A549 (cell line): ENCODE results near the gene LCN2.

Experiments
- CHD4 ChIP-seq: fragments of 200-600 bp; sonication (generic); IDR thresholded peaks from 2 replicates; pipeline ENCODE4 v1.6.1; 2016; ENCODE audit warnings: antibody characterized with exemption, mild to moderate bottlenecking, borderline replicate concordance
- EP300 ChIP-seq, 2 experiments: fragments of >200 bp; sonication (Bioruptor Twin); formaldehyde crosslinking; IDR thresholded peaks; 2 replicates in 1 of 2; 3 replicates in 1 of 2; pipeline ENCODE4 v1.6.1; 2016 to 2017
- ESRRA ChIP-seq: fragments of 150-350 bp; IDR thresholded peaks from 2 replicates; pipeline ENCODE4 v1.6.1; 2014; ENCODE audit warnings: mild to moderate bottlenecking, low read length, borderline replicate concordance
- HES2 ChIP-seq: fragments of >200 bp; sonication (Bioruptor Twin); formaldehyde crosslinking; IDR thresholded peaks from 2 replicates; pipeline ENCODE4 v1.6.1; 2016
- HEYL ChIP-seq: fragments of 250-450 bp; sonication (Bioruptor Pico); IDR thresholded peaks from 2 replicates; pipeline ENCODE4 v1.8.0; 2021; ENCODE audit warnings: mild to moderate bottlenecking, moderate library complexity
- JUN ChIP-seq, 2 experiments: fragments of >200 bp; sonication (Bioruptor Twin); formaldehyde crosslinking; IDR thresholded peaks; 2 replicates in 1 of 2; 3 replicates in 1 of 2; pipeline ENCODE4 v1.6.1; 2016 to 2017
- KDM5A ChIP-seq: fragments of 200-600 bp; sonication (generic); IDR thresholded peaks from 2 replicates; pipeline ENCODE4 v1.6.1; 2016; ENCODE audit warnings: antibody characterized with exemption, mild to moderate bottlenecking
- MAFK ChIP-seq: fragments of 450-650 bp; IDR thresholded peaks from 2 replicates; pipeline ENCODE4 v1.6.1; 2014; ENCODE audit not compliant: partially characterized antibody
- POLR2A ChIP-seq: IDR thresholded peaks from 2 replicates; pipeline ENCODE4 v1.6.1; 2012; ENCODE audit warnings: mild to moderate bottlenecking, low read length
- RAD21 ChIP-seq, 2 experiments: fragments of >200 bp in 1 of 2; sonication (Bioruptor Twin) in 1 of 2; formaldehyde crosslinking in 1 of 2; IDR thresholded peaks in 1 of 2; conservative IDR thresholded peaks in 1 of 2; 2 replicates in 1 of 2; 3 replicates in 1 of 2; pipeline ENCODE4 v1.6.1; 2012 to 2018; ENCODE audit warnings: inconsistent platforms in 1 of 2
- RFX5 ChIP-seq: fragments of 450-650 bp; IDR thresholded peaks from 2 replicates; pipeline ENCODE4 v1.7.1; 2014; ENCODE audit warnings: antibody characterized with exemption, mild to moderate bottlenecking, moderate library complexity
- SREBF2 ChIP-seq: fragments of 450-650 bp; IDR thresholded peaks from 2 replicates; pipeline ENCODE4 v1.6.1; 2014; ENCODE audit warnings: mild to moderate bottlenecking, moderate library complexity
- TF ChIP-seq, protein P1 (sequence below): fragments of >200 bp; sonication (Bioruptor Twin); formaldehyde crosslinking; IDR thresholded peaks from 3 replicates; pipeline ENCODE4 v1.5.1; 2016

DNA sequence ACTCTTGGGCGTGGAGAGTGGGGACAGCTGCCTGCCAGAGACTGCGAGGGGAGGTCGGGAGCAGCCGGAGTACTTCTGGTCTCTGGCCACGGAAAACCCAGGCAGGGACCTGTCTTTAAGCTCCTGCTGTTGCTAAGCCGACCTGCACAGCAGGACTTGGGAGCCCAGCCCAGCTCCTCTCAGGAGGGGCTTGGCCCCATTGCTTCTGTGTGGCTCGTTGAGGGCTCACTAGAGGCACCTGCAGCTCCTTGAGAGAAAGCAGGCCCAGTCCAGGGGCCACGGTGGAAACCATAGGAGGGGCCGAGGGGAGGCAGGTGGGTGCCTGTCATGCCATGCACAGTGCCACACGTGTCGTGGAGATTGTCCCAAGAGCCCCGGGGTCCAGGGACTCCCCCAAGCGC is 3.3 kb upstream of the LCN2 start:
- TF ChIP-seq CHD4 (no peak), ESRRA (no peak), MAFK (no peak), SREBF2 (no peak), HEYL (CRISPR knock-in tag) (no peak), RAD21 (conservative IDR thresholded peaks at IDR 0.05 in 1 of 2, IDR thresholded peaks at IDR 0.05 in 1 of 2) (no peak), RFX5 (no peak), POLR2A (no peak), HES2 (no peak), JUN (IDR thresholded peaks at IDR 0.05) (no peak), EP300 (IDR thresholded peaks at IDR 0.05) (no peak), KDM5A (no peak)
- TF ChIP-seq, protein P1, sequence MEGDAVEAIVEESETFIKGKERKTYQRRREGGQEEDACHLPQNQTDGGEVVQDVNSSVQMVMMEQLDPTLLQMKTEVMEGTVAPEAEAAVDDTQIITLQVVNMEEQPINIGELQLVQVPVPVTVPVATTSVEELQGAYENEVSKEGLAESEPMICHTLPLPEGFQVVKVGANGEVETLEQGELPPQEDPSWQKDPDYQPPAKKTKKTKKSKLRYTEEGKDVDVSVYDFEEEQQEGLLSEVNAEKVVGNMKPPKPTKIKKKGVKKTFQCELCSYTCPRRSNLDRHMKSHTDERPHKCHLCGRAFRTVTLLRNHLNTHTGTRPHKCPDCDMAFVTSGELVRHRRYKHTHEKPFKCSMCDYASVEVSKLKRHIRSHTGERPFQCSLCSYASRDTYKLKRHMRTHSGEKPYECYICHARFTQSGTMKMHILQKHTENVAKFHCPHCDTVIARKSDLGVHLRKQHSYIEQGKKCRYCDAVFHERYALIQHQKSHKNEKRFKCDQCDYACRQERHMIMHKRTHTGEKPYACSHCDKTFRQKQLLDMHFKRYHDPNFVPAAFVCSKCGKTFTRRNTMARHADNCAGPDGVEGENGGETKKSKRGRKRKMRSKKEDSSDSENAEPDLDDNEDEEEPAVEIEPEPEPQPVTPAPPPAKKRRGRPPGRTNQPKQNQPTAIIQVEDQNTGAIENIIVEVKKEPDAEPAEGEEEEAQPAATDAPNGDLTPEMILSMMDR = no peak
